ENCODE data around the gene GOLGA6C. TPM values are rescaled to one million over a fixed set of nuclear protein-coding genes. Genes with fewer than 3 reads are reported as not detected.

The GOLGA6C gene
- total RNA-seq, 1 experiment from 2014 or later = not detected

- no peak overlapping the region for H3T11ph ChIP-seq (ENCODE audit: low read length)
- no peaks in the 10 kb centered on the region for H3K79me2 ChIP-seq (ENCODE audit: insufficient read depth, low read length)
- H2BK12ac ChIP-seq (ENCODE audit: insufficient read length, low read depth, low read length) = no peak overlapping the region
- Mint-ChIP-seq H3K4me1 (peaks cover 5 to 18% of the 10 kb centered on the region in 2 experiments), H3K27me3 (ENCODE audit: low read depth) (peaks cover 35% of the 10 kb centered on the region), H3K9me3 (no peaks in the 10 kb centered on the region; a peak in 1 of 5 replicates), H3K36me3 (ENCODE audit: insufficient read depth in 1 of 3, low read depth in 3 of 3) (peaks cover 0 to 2% (median 0%) of the 10 kb centered on the region in 3 experiments; a peak in 2 of 7 replicates), H3K27ac (no peak overlapping the region), H3K4me3 (no peak overlapping the region)
- no peak overlapping the region for H4K5ac ChIP-seq (ENCODE audit: insufficient read length, low read depth, low read length)
- DNase-seq = no peak
- H3K4me2 ChIP-seq (ENCODE audit: insufficient read depth, insufficient read length, low read length) = no peak overlapping the region
- H3K27ac ChIP-seq (ENCODE audit: insufficient read length, low read depth, low read length) = no peak overlapping the region
- H3K14ac ChIP-seq (ENCODE audit: insufficient read depth, low read length) = no peak overlapping the region
- no peak overlapping the region for H3K56ac ChIP-seq (ENCODE audit: insufficient read length, low read depth, low read length)
- H2BK20ac ChIP-seq (ENCODE audit: low read depth, low read length, poor library complexity, severe bottlenecking) = no peak overlapping the region
- no peak overlapping the region for H3K9ac ChIP-seq (ENCODE audit: extremely low read depth, insufficient read length, low read length)
- H2BK15ac ChIP-seq (ENCODE audit: low read depth, low read length) = no peak overlapping the region
- H3K4me1 ChIP-seq (ENCODE audit: insufficient read depth, low read length) = no peaks in the 10 kb centered on the region; the same call in 1 of the 2 replicates
- H3K27me3 ChIP-seq (ENCODE audit: insufficient read depth, low read length) = no peaks in the 10 kb centered on the region
- no peaks in the 10 kb centered on the region for H4K20me1 ChIP-seq (ENCODE audit: control insufficient read depth, insufficient read depth, insufficient read length)
- H2AK5ac ChIP-seq (ENCODE audit: insufficient read length, low read length) = no peak overlapping the region
- TF ChIP-seq CTCF (conservative IDR thresholded peaks at IDR 0.05) = no peak
- no CpG with 5 or more reads among the region's 10 CpGs for WGBS (ENCODE audit: extremely low coverage, insufficient read length, low lambda C conversion rate)
- H3K4ac ChIP-seq (ENCODE audit: low read depth, low read length) = no peak overlapping the region
- H3K23ac ChIP-seq (ENCODE audit: insufficient read length, low read depth, low read length) = no peak overlapping the region
- H2BK5ac ChIP-seq (ENCODE audit: insufficient read length, low read length) = no peak overlapping the region
- no peak overlapping the region for H2AFZ ChIP-seq (ENCODE audit: low read length)
- H3K9me3 ChIP-seq (ENCODE audit: control insufficient read depth, low read depth, low read length) = no peaks in the 10 kb centered on the region
- H4K8ac ChIP-seq (replicated peaks; ENCODE audit: insufficient read length, low read depth, low read length) = no peak overlapping the region
- no peak overlapping the region for H2BK120ac ChIP-seq (ENCODE audit: low read depth, low read length, poor library complexity, severe bottlenecking)
- H4K91ac ChIP-seq (ENCODE audit: insufficient read length, low read depth, low read length) = no peak overlapping the region
- H3K23me2 ChIP-seq (ENCODE audit: insufficient read length, low read depth, low read length, poor library complexity, severe bottlenecking) = no peaks in the 10 kb centered on the region
- H3K18ac ChIP-seq (ENCODE audit: insufficient read length, low read depth, low read length) = no peak overlapping the region
- H3K79me1 ChIP-seq (ENCODE audit: insufficient read depth, low read depth, low read length, poor library complexity, severe bottlenecking) = no peaks in the 10 kb centered on the region
Measured at GRCh38 chr15:75235051-75235673, 23.0 kb upstream of the GOLGA6C start.

Data from H9 (cell line).